ENCODE measurements around the gene PPP1R8. TPM values are rescaled to one million over a fixed set of nuclear protein-coding genes. Genes with fewer than 3 reads are reported as not detected.

Gene PPP1R8
- total RNA-seq = 26.1 and 33.1 TPM in 2 replicates

DNA sequence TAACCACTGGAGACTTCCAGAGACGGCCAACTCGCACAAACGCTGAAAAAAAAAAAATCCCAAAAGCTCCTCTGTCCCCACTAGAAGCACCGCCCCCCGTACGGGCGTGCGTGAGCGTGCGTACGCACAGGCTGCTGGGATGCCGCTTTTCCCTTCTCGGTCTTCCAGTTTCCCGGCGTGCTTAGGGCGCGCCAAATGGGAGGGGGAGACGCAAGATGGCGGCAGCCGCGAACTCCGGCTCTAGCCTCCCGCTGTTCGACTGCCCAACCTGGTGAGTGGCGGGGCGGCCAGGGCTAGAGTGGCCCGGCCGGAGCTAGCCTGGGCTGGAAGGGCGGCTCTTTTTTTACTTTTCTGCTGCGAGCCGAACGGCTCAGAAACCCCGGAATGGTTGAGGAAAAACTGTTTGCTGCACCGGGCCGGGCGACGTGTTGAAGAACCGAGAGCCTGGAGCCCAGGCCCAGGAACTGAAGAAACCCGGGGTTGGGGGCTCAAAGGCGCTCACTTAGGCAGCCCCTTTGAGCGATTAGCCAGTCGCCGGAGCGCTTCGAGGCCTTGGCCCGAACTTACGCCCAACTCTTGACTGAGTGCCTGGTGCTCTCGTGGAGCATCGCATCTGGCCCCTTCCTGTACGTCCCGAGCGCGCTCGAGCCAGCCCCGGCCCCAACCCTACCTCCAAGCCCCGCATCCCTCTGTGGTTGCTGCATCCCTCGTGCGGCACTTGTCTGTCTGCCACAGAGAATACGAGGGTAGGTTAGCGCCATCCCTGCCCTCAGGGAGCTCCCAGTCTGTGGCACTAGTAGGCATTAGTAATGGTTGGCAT is at the start of gene PPP1R8:
Gene PPP1R8 (plus strand): TSS at position 162 of the 820 bp plus-strand sequence. CDS start 54 bp downstream, at position 216.

DNA sequence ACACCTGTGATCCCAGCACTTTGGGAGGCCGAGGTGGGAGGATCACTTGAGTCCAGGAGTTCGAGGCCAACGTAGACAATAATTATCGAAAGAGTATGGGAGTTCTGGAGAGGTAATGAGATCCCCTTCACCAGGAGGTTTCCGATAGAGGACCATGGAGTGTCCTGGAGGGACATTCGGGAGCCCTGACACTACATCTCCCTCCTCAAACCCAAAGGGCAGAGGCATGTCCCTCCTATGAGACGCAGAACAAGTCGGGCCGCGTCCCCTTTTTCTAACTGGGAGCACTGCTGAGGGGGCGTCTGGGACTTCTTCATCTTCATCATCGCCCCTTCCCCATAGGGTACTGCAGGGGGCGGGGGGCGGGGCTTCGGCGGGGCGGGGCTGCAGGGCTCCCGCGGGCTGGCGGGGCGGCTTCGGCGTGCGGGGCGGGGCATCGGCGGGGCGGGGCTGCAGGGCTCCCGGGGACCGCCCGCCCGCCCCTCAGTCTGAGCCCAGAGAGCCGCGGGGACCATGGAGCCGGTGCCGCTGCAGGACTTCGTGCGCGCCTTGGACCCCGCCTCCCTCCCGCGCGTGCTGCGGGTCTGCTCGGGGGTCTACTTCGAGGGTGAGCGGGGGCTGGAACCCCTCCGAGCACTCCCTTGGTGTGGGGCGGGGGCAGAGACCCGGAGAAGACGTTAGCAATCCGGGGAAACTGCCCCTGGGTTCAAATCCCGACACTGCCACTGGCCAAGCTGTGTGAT is 41.6 kb downstream of the PPP1R8 start, which contains the start of gene THEMIS2:
Gene THEMIS2 (plus strand): TSS at position 486 of the 743 bp plus-strand sequence. CDS start 28 bp downstream, at position 514.

Other genes with a start within 250 kb of the PPP1R8 start
- gene AHDC1, start 226.6 kb upstream of the PPP1R8 start, total RNA-seq = 20.7 and 22.4 TPM in 2 replicates
- gene FGR, start 195.6 kb upstream of the PPP1R8 start, total RNA-seq = not detected in 2 replicates
- 49.9 and 52.5 TPM in 2 replicates for gene IFI6, start 158.6 kb upstream of the PPP1R8 start, total RNA-seq
- gene FAM76A, start 104.8 kb upstream of the PPP1R8 start, total RNA-seq = 5.2 and 11.8 TPM in 2 replicates
- 40.8 and 43.9 TPM in 2 replicates for gene STX12, start 57.6 kb upstream of the PPP1R8 start, total RNA-seq
- gene THEMIS2, start 41.8 kb downstream of the PPP1R8 start, total RNA-seq = 1.2 and 9.1 TPM in 2 replicates
- gene RPA2, start 83.8 kb downstream of the PPP1R8 start, total RNA-seq = 15.0 and 17.5 TPM in 2 replicates
- gene SMPDL3B, start 104.2 kb downstream of the PPP1R8 start, total RNA-seq = 0.29 TPM in 1 of 2 replicates, not detected in the other
- 5.5 and 6.2 TPM in 2 replicates for gene XKR8, start 129.2 kb downstream of the PPP1R8 start, total RNA-seq

Measured in cardiac ventricle fibroblast (primary cell).